MM.1S (cell line): ENCODE results near the gene SH3PXD2A.

Experiments
- CTCF ChIP-seq: fragments of 300-600 bp; sonication (generic); IDR thresholded peaks from 2 replicates; pipeline ENCODE4 v1.5.1; 2016; ENCODE audit warnings: antibody characterized with exemption, low read length, mixed read lengths
- EZH2 ChIP-seq: fragments of 300-600 bp; sonication (generic); optimal IDR thresholded peaks from 2 replicates; pipeline ENCODE3; 2017; ENCODE audit warnings: low read depth, mild to moderate bottlenecking, antibody characterized with exemption, low read length, mixed read lengths
- EZH2phosphoT487 ChIP-seq: fragments of 300-600 bp; sonication (generic); IDR thresholded peaks from 2 replicates; pipeline ENCODE4 v1.6.1; 2018; ENCODE audit warnings: antibody characterized with exemption, low read length

DNA sequence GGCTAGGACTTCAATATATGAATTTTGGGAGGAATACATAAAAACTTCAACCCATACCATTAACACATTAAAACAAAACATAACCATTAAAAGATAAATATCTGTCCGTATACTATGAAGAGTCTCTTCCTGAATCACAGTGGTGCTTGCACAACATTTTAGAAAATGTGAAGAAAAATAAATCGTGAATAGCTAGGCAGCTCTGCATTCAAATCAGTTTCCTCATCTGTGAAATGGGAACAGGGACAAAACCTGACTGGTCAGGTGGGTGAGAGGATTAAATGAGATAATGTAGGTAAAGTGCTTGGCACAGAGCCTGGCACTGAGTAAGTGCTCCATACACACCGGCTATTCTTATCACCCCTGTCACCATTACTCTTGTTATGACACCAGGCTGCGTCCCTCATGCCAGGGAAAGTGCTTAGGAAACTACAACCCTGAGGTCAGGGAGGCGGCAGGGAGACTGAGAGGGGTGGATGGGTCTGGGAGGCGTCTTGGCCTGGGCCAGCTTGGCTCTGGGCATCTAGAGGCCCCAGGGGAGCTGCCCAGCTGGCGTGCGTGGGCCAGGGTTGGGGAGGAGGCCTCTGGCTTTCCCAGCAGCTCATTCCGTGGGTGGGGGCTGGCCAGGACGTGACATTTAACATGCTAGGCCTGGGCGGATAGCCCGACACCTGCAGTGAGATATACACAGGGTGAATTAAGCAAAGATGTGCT lies 78.3 kb downstream of the SH3PXD2A start:
- TF ChIP-seq CTCF (no peak), EZH2 (no peak), EZH2phosphoT487 (no peak)
